Measurements from ENCODE around the gene DCST2. TPM values are rescaled to one million over a fixed set of nuclear protein-coding genes. Genes with fewer than 3 reads are reported as not detected.
A peak's percentile ranks its signal among the peaks of the same experiment; 100 is the strongest.

Gene DCST2
- total and polyA plus RNA-seq, 10 of the 15 experiments (the other 5 are each of a cell fraction or from before 2014, with no cell fraction given): 0.33 to 0.41 (median 0.36) TPM; not detected in 7

DNA sequence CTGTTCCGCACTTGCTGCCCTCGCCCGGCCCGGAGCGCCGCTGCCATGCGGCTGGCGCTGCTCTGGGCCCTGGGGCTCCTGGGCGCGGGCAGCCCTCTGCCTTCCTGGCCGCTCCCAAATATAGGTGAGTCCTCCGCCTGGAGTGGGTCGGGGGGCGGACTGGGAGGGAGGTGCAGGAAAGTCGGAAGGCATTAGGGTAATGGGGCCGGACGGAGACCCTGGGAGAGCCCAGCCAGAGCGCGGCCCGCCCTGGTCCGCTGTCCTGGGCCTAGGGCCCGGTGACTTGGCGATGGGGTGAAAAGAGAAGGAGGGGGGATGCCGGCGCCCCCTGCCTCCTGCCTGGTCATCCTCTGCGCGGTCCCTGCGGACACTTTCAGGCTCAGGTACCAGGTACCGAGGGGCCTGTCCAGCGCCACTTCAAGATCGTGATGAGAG is 17.8 kb upstream of the DCST2 start:
- ChIA-PET CTCF (interaction anchor here (0.6 to 3.7 kb wide), 21 partner anchors 8 to 491 kb away, joined by 3 to 27 read pairs (median 4); partner anchors contain the start of genes EFNA3, PBXIP1, PMVK and PYGO2), SMC1A (ENCODE audit: uncharacterized antibody, unreplicated experiment) (interaction anchor here (0.8 to 2.4 kb wide), 4 partner anchors 8 to 108 kb away, joined by 3 to 12 read pairs (median 4); no protein-coding TSS in a partner anchor), RAD21 (ENCODE audit: unreplicated experiment) (interaction anchor here (0.5 to 2.7 kb wide), 15 partner anchors 8 to 1372 kb away, joined by 3 to 16 read pairs (median 4); partner anchors contain the start of genes PBXIP1 and PYGO2), POLR2A (interaction anchor here (0.7 to 1.7 kb wide), 5 partner anchors 34 to 111 kb away, joined by 3 to 8 read pairs (median 4); no protein-coding TSS in a partner anchor)
- peak overlapping the region; percentile 70 for H2AFZ ChIP-seq (ENCODE audit: control insufficient read depth, low read depth, low read length)
- no peak overlapping the region for H3K27ac ChIP-seq (ENCODE audit: control insufficient read depth, insufficient read depth)
- ATAC-seq: peak; percentile 6; the same call in 2 of the 3 replicates
- no peak for FAIRE-seq
- no peaks in the 10 kb centered on the region; the same call in 1 of the 2 replicates for H3K79me2 ChIP-seq (ENCODE audit: control insufficient read depth, insufficient read depth, low read length)
- H3K27me3 ChIP-seq (replicated peaks in 1 of 2; ENCODE audit: control insufficient read depth in 2 of 2, insufficient read depth in 2 of 2, low read length in 1 of 2): no peaks in the 10 kb centered on the region
- peak overlapping the region; percentile 65 for H3K9ac ChIP-seq (ENCODE audit: control insufficient read depth, insufficient read depth, low read length)
- no TSS peak for BruUV-seq (replicated peaks)
- H3K36me3 ChIP-seq (ENCODE audit: control insufficient read depth in 2 of 2, insufficient read depth in 2 of 2, low read length in 1 of 2): no peaks in the 10 kb centered on the region
- peak overlapping the region; percentile 96 for H3K4me2 ChIP-seq (ENCODE audit: control insufficient read depth, insufficient read depth)
- intact Hi-C loops (cut with micrococcal nuclease; ENCODE audit: unreplicated experiment) (no loop called here), in situ Hi-C loops (cut with MboI) (no loop called here)
- H4K20me1 ChIP-seq (ENCODE audit: control insufficient read depth, insufficient read depth): no peaks in the 10 kb centered on the region
- peak overlapping the region; percentile 91 for H3K4me3 ChIP-seq
- no peaks in the 10 kb centered on the region for H3K9me3 ChIP-seq (replicated peaks; ENCODE audit: control insufficient read depth, insufficient read depth, low read length)
- peaks cover 13% of the 10 kb centered on the region for H3K4me1 ChIP-seq (ENCODE audit: control insufficient read depth, insufficient read depth, low read length)
- TF ChIP-seq RELA (IDR thresholded peaks at IDR 0.05; ENCODE audit: borderline replicate concordance, partially characterized antibody) (peak; percentile 23), SPI1 (IDR thresholded peaks at IDR 0.05; ENCODE audit: borderline replicate concordance, insufficient read depth, low read depth, low read length) (no peak)
- under 1% methylated on average over 29 of the region's 31 CpGs for WGBS (ENCODE audit: insufficient coverage, insufficient replicate concordance, low lambda C conversion rate, missing lambda C conversion rate)
- DNase-seq (ENCODE audit: low read depth, low spot score): no peak

DNA sequence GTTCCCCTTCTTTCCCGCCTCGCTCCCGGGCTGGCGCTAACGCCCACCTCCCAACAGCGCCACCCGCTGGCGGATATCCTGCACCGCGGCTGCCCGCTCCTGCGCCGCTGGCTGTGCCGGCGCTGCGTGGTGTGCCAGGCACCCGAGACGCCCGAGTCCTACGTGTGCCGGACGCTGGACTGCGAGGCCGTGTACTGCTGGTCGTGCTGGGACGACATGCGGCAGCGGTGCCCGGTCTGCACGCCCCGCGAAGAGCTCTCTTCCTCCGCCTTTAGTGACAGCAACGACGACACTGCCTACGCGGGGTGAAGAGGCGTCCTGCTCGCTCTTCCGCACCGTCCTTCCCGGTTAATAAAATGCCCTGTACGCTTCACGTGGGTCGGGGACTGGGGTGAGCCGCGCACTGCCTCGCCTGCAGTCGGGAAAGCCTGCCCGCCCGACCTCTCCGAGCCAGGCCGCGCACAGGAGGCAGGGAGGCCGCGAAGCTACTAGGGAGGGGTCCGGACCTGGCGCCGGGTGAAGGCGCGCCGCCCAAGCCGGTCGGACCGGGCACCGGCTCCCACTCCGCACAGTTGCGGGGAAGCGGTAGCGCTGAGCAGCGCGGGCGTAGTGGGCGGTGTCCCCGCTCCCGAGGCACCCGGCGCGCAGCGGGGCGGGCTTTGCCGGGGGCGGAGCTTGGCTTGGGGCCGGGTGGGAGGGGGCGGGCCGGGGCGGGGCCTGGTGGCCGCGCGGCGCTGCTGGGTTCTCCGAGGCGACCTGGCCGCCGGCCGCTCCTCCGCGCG is 17.2 kb upstream of the DCST2 start, which contains the start of gene ADAM15:
TSS of gene ADAM15 (plus strand) at position 757 of the 782 bp plus-strand sequence. CDS start 71 bp downstream, outside the sequence.
- no peaks in the 10 kb centered on the region; the same call in 1 of the 2 replicates for H3K79me2 ChIP-seq (ENCODE audit: control insufficient read depth, insufficient read depth, low read length)
- ChIA-PET CTCF (interaction anchor here (0.6 to 3.7 kb wide), 23 partner anchors 9 to 491 kb away, joined by 3 to 27 read pairs (median 4); partner anchors contain the start of genes EFNA3, PBXIP1, PMVK and PYGO2), POLR2A (interaction anchor here (0.7 to 1.7 kb wide), 4 partner anchors 34 to 110 kb away, joined by 3 to 4 read pairs (median 4); no protein-coding TSS in a partner anchor), RAD21 (ENCODE audit: unreplicated experiment) (interaction anchor here (0.5 to 2.7 kb wide), 15 partner anchors 9 to 1371 kb away, joined by 3 to 16 read pairs (median 4); partner anchors contain the start of genes PBXIP1 and PYGO2), SMC1A (ENCODE audit: uncharacterized antibody, unreplicated experiment) (interaction anchor here (0.8 to 2.4 kb wide), 4 partner anchors 9 to 107 kb away, joined by 3 to 12 read pairs (median 4); no protein-coding TSS in a partner anchor)
- peak within 1 kb of the TSS; percentile 15; the same call in 1 of the 2 replicates for H3K27ac ChIP-seq (ENCODE audit: control insufficient read depth, insufficient read depth)
- BruUV-seq (replicated peaks): no TSS peak
- DNase-seq (ENCODE audit: low read depth, low spot score): no peak
- H3K4me1 ChIP-seq (ENCODE audit: control insufficient read depth, insufficient read depth, low read length): peaks cover 13% of the 10 kb centered on the region
- peak; percentile 83 for FAIRE-seq
- no peaks in the 10 kb centered on the region for H3K36me3 ChIP-seq (ENCODE audit: control insufficient read depth in 2 of 2, insufficient read depth in 2 of 2, low read length in 1 of 2)
- H3K4me2 ChIP-seq (ENCODE audit: control insufficient read depth, insufficient read depth): peak within 1 kb of the TSS; percentile 96
- H3K27me3 ChIP-seq (replicated peaks in 1 of 2; ENCODE audit: control insufficient read depth in 2 of 2, insufficient read depth in 2 of 2, low read length in 1 of 2): no peaks in the 10 kb centered on the region
- peak within 1 kb of the TSS; percentile 92 for H2AFZ ChIP-seq (ENCODE audit: control insufficient read depth, low read depth, low read length)
- 1% methylated on average over 83 of the region's 99 CpGs for WGBS (ENCODE audit: insufficient coverage, insufficient replicate concordance, low lambda C conversion rate, missing lambda C conversion rate)
- no peaks in the 10 kb centered on the region for H4K20me1 ChIP-seq (ENCODE audit: control insufficient read depth, insufficient read depth)
- H3K4me3 ChIP-seq: peak within 1 kb of the TSS; percentile 91
- ATAC-seq: peak; percentile 89
- in situ Hi-C loops (cut with MboI): no loop called here
- intact Hi-C loops (cut with micrococcal nuclease; ENCODE audit: unreplicated experiment): no loop called here
- H3K9ac ChIP-seq (ENCODE audit: control insufficient read depth, insufficient read depth, low read length): peak within 1 kb of the TSS; percentile 65
- no peaks in the 10 kb centered on the region for H3K9me3 ChIP-seq (replicated peaks; ENCODE audit: control insufficient read depth, insufficient read depth, low read length)
- TF ChIP-seq RBBP5 (conservative IDR thresholded peaks at IDR 0.05): no peak
- no peak for TF ChIP-seq IRF4 (IDR thresholded peaks at IDR 0.05; ENCODE audit: low read depth, low read length)
- TF ChIP-seq EED (IDR thresholded peaks at IDR 0.05; ENCODE audit: low read depth): peak; percentile 74; the same call in 1 of the 2 replicates
- peak; percentile 82; the same call in 1 of the 2 replicates for TF ChIP-seq RB1 (IDR thresholded peaks at IDR 0.05; ENCODE audit: borderline replicate concordance)
- no peak for TF ChIP-seq MEF2A (IDR thresholded peaks at IDR 0.05; ENCODE audit: insufficient read depth, low read depth, low read length)
- TF ChIP-seq NR2F1 (conservative IDR thresholded peaks at IDR 0.05): no peak
- no peak for TF ChIP-seq HCFC1 (IDR thresholded peaks at IDR 0.05; ENCODE audit: low read length)
- TF ChIP-seq MYC (IDR thresholded peaks at IDR 0.05; ENCODE audit: insufficient read depth, insufficient read length, insufficient replicate concordance, low read length, severe bottlenecking): no peak
- no peak for TF ChIP-seq TAF1 (IDR thresholded peaks at IDR 0.05; ENCODE audit: borderline replicate concordance, low read depth, low read length)
